Measurements from ENCODE around the gene ZBTB3. TPM values are rescaled to one million over a fixed set of nuclear protein-coding genes. Genes with fewer than 3 reads are reported as not detected.

ZBTB3 gene
- total RNA-seq (8.0 TPM), polyA plus RNA-seq (ENCODE audit: insufficient read depth in 1 of 8, insufficient read length in 8 of 8, low replicate concordance in 1 of 8) (1 to 10 TPM; 3.4 to 5.6 (median 4.1) TPM)
- long read RNA-seq, donor 1 = 0 reads
- long read RNA-seq, donor 2 = 0 reads
- long read RNA-seq, donor 3, partial matches to known transcripts = 0 of 2 reads
- long read RNA-seq, donor 3, other reads (novel, unspliced or antisense) = 0 of 2 reads
- long read RNA-seq, donor 4, partial matches to known transcripts = 0 of 1 reads
- long read RNA-seq, donor 4, other reads (novel, unspliced or antisense) = 0 of 1 reads
- long read RNA-seq, donor 5, transcript ZBTB3-201 (2 exons, 2,978 nt) = major isoform, 5 of 5 reads
- long read RNA-seq, donor 5, partial matches to known transcripts = 0 of 5 reads
- long read RNA-seq, donor 5, other reads (novel, unspliced or antisense) = 0 of 5 reads
- long read RNA-seq, donor 6, partial matches to known transcripts = 0 of 1 reads
- long read RNA-seq, donor 6, other reads (novel, unspliced or antisense) = 0 of 1 reads
- long read RNA-seq, donor 7, partial matches to known transcripts = 0 of 2 reads
- long read RNA-seq, donor 7, other reads (novel, unspliced or antisense) = 0 of 2 reads
- long read RNA-seq, donor 8, partial matches to known transcripts = 168 of 170 reads
- long read RNA-seq, donor 8, other reads (novel, unspliced or antisense) = 0 of 170 reads
- long read RNA-seq, donor 9, partial matches to known transcripts = 0 of 3 reads
- long read RNA-seq, donor 9, other reads (novel, unspliced or antisense) = 0 of 3 reads
- long read RNA-seq, donor 10 = 0 reads
- long read RNA-seq, donor 11, partial matches to known transcripts = 0 of 2 reads
- long read RNA-seq, donor 11, other reads (novel, unspliced or antisense) = 0 of 2 reads

GRCh38 chr11:62753736-62754603, at the start of gene ZBTB3:
ZBTB3 (minus strand) TSS chr11:62754160; CDS start chr11:62753664, 496 bp downstream.
- 0% methylated on average over 45 of the region's 47 CpGs for WGBS (ENCODE audit: insufficient coverage)
- Histone ChIP-seq H3K4me1 (ENCODE audit: control insufficient read depth, insufficient read depth, low read length) (peaks cover 15% of the 10 kb centered on the region), H3K27ac (ENCODE audit: low read length) (peak within 1 kb of the TSS; percentile 96), H3K27me3 (ENCODE audit: control insufficient read depth, insufficient read depth, low read length) (no peaks in the 10 kb centered on the region), H3K9me3 (replicated peaks; ENCODE audit: control insufficient read depth, low read depth, low read length) (no peaks in the 10 kb centered on the region), H3K4me3 (ENCODE audit: low read length) (peak within 1 kb of the TSS; percentile 88), H3K36me3 (ENCODE audit: control insufficient read depth, insufficient read depth, low read length) (peaks cover 23% of the 10 kb centered on the region)
- peak; percentile 100 for DNase-seq

GRCh38 chr11:62801071-62801470, 47.1 kb upstream of the ZBTB3 start:
- DNase-seq = no peak
- Histone ChIP-seq H3K4me1 (ENCODE audit: control insufficient read depth, insufficient read depth, low read length) (peaks cover 19% of the 10 kb centered on the region), H3K27me3 (ENCODE audit: control insufficient read depth, insufficient read depth, low read length) (no peaks in the 10 kb centered on the region), H3K4me3 (ENCODE audit: low read length) (no peak overlapping the region), H3K36me3 (ENCODE audit: control insufficient read depth, insufficient read depth, low read length) (peaks cover 70% of the 10 kb centered on the region), H3K9me3 (replicated peaks; ENCODE audit: control insufficient read depth, low read depth, low read length) (no peaks in the 10 kb centered on the region), H3K27ac (ENCODE audit: low read length) (no peak overlapping the region)
- no CpG with 5 or more reads among the region's 4 CpGs for WGBS (ENCODE audit: insufficient coverage)

GRCh38 chr11:62799486-62799885, 45.5 kb upstream of the ZBTB3 start:
- no peak overlapping the region for H3K27ac ChIP-seq (ENCODE audit: low read length)

DNA sequence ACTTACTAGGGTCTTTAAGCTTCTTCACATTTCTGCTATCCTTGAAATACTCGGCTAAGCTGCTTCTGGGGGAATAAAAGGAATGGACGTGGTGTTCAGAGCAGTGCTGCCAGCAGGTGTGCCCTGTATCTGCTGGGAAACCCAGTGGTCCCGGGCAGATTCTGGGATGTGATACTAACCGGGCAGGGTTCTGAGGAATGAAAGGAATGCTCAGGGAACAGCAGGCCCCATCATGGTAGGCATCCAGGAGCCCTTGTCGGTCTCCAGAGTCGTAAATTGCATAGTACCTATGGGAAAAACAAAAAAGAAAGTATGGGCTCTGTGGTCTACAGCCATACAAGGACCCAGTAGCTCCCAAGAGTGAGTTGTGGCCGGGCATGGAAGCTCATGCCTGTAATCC, 42.3 kb upstream of the ZBTB3 start:
- H3K4me3 ChIP-seq (ENCODE audit: low read length) = no peak overlapping the region
- peaks cover 6% of the 10 kb centered on the region for H3K4me1 ChIP-seq (ENCODE audit: control insufficient read depth, insufficient read depth, low read length)
- WGBS (ENCODE audit: insufficient coverage) = 81% methylated on average over 5 of the region's 7 CpGs
- no peak overlapping the region for H3K27ac ChIP-seq (ENCODE audit: low read length)
- DNase-seq = no peak
- no peaks in the 10 kb centered on the region for H3K27me3 ChIP-seq (ENCODE audit: control insufficient read depth, insufficient read depth, low read length)
- no peaks in the 10 kb centered on the region for H3K9me3 ChIP-seq (replicated peaks; ENCODE audit: control insufficient read depth, low read depth, low read length)
- peaks cover 77% of the 10 kb centered on the region for H3K36me3 ChIP-seq (ENCODE audit: control insufficient read depth, insufficient read depth, low read length)

More at GRCh38 chr11:62799486-62799885, 45.5 kb upstream of the ZBTB3 start:
- DNase-seq = no peak
- Histone ChIP-seq H3K27me3 (ENCODE audit: control insufficient read depth, insufficient read depth, low read length) (no peaks in the 10 kb centered on the region), H3K9me3 (replicated peaks; ENCODE audit: control insufficient read depth, low read depth, low read length) (no peaks in the 10 kb centered on the region), H3K4me1 (ENCODE audit: control insufficient read depth, insufficient read depth, low read length) (peaks cover 12% of the 10 kb centered on the region), H3K36me3 (ENCODE audit: control insufficient read depth, insufficient read depth, low read length) (peaks cover 83% of the 10 kb centered on the region), H3K4me3 (ENCODE audit: low read length) (no peak overlapping the region)
- WGBS (ENCODE audit: insufficient coverage) = 85% methylated on average over 10 of the region's 10 CpGs

GRCh38 chr11:62794201-62794775, 40.3 kb upstream of the ZBTB3 start:
- no peak overlapping the region for H3K4me3 ChIP-seq (ENCODE audit: low read length)
- DNase-seq = no peak
- WGBS (ENCODE audit: insufficient coverage) = 100% methylated on average over 6 of the region's 8 CpGs
- no peaks in the 10 kb centered on the region for H3K27me3 ChIP-seq (ENCODE audit: control insufficient read depth, insufficient read depth, low read length)
- no peaks in the 10 kb centered on the region for H3K9me3 ChIP-seq (replicated peaks; ENCODE audit: control insufficient read depth, low read depth, low read length)
- no peak overlapping the region for H3K27ac ChIP-seq (ENCODE audit: low read length)
- peaks cover 18% of the 10 kb centered on the region for H3K4me1 ChIP-seq (ENCODE audit: control insufficient read depth, insufficient read depth, low read length)
- H3K36me3 ChIP-seq (ENCODE audit: control insufficient read depth, insufficient read depth, low read length) = peaks cover 71% of the 10 kb centered on the region

DNA sequence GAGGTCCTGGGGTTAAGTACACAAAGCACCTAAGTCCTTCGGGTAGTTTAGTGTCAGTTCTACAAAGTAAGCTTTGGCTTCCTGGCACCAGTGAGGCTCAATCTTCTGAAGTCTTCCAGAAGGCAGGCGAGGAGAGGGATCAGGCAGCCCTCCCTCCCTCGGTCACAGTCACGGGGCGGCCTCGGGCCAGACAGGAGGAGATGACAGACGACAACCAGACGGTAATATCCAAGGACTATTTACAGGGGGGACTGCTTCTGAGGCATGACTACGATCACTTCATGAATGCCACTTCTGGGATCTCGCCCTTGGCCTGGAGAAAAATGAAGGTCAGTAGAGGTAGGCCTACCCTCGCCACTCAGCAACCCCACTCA, 38.2 kb upstream of the ZBTB3 start:
- Histone ChIP-seq H3K27ac (ENCODE audit: low read length) (peak overlapping the region; percentile 76), H3K36me3 (ENCODE audit: control insufficient read depth, insufficient read depth, low read length) (peaks cover 62% of the 10 kb centered on the region), H3K27me3 (ENCODE audit: control insufficient read depth, insufficient read depth, low read length) (no peaks in the 10 kb centered on the region), H3K4me3 (ENCODE audit: low read length) (peak overlapping the region; percentile 95), H3K9me3 (replicated peaks; ENCODE audit: control insufficient read depth, low read depth, low read length) (no peaks in the 10 kb centered on the region), H3K4me1 (ENCODE audit: control insufficient read depth, insufficient read depth, low read length) (peaks cover 27% of the 10 kb centered on the region)
- 17% methylated on average over 5 of the region's 11 CpGs for WGBS (ENCODE audit: insufficient coverage)
- DNase-seq = no peak

DNA sequence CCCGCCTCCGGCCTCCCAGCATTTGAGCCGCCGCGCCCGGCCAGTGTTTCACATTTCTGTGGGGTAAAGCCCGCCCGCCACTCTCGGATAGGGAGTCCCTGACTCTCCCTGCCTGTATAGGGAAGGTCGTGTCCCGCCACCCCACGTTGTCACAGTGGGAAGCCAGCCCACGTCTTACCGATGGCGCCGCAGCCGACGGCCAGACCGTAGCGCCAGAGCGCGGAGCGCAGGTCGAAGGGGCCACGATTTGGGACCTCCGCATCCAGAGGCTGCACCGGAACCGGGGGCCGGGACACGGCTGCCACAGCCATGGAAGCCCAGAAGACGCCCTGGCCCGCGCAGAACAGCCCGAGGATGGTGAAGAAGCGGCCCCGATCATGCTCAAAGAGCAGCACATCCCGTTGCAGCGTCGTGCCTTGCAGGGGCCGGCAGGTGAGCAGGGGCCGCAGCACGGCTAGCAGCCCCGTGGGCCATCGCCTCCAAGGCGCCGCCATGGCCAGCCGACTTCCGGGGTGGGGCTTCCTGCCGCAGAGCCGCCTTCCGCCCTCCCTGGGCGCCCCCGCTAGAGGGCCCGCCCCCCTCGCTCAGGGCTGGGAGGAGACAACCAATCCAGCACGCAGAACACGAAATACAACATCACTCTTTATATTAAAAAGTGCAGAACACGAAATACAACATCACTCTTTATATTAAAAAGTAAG, 37.7 kb upstream of the ZBTB3 start, which contains the start of gene TMEM223:
Gene TMEM223, minus strand, starts transcription at position 506 of the 701 bp plus-strand sequence. Its CDS starts 12 bp downstream, at position 494.
- Histone ChIP-seq H3K9me3 (replicated peaks; ENCODE audit: control insufficient read depth, low read depth, low read length) (no peaks in the 10 kb centered on the region), H3K4me1 (ENCODE audit: control insufficient read depth, insufficient read depth, low read length) (peaks cover 27% of the 10 kb centered on the region), H3K27me3 (ENCODE audit: control insufficient read depth, insufficient read depth, low read length) (no peaks in the 10 kb centered on the region), H3K36me3 (ENCODE audit: control insufficient read depth, insufficient read depth, low read length) (peaks cover 56% of the 10 kb centered on the region), H3K27ac (ENCODE audit: low read length) (peak within 1 kb of the TSS; percentile 80), H3K4me3 (ENCODE audit: low read length) (peak within 1 kb of the TSS; percentile 95)
- DNase-seq = peak; percentile 95
- WGBS (ENCODE audit: insufficient coverage) = under 1% methylated on average over 51 of the region's 58 CpGs

GRCh38 chr11:62789576-62789975, 35.6 kb upstream of the ZBTB3 start:
- WGBS (ENCODE audit: insufficient coverage) = 80% methylated on average over 1 of the region's 3 CpGs
- DNase-seq = no peak
- Histone ChIP-seq H3K27me3 (ENCODE audit: control insufficient read depth, insufficient read depth, low read length) (no peaks in the 10 kb centered on the region), H3K4me3 (ENCODE audit: low read length) (no peak overlapping the region), H3K27ac (ENCODE audit: low read length) (no peak overlapping the region), H3K36me3 (ENCODE audit: control insufficient read depth, insufficient read depth, low read length) (peaks cover 41% of the 10 kb centered on the region), H3K4me1 (ENCODE audit: control insufficient read depth, insufficient read depth, low read length) (peaks cover 33% of the 10 kb centered on the region), H3K9me3 (replicated peaks; ENCODE audit: control insufficient read depth, low read depth, low read length) (no peaks in the 10 kb centered on the region)

- Histone ChIP-seq H3K27me3 (ENCODE audit: control insufficient read depth, insufficient read depth, low read length) (no peaks in the 10 kb centered on the region), H3K4me3 (ENCODE audit: low read length) (no peak overlapping the region), H3K9me3 (replicated peaks; ENCODE audit: control insufficient read depth, low read depth, low read length) (no peaks in the 10 kb centered on the region), H3K4me1 (ENCODE audit: control insufficient read depth, insufficient read depth, low read length) (peaks cover 33% of the 10 kb centered on the region), H3K36me3 (ENCODE audit: control insufficient read depth, insufficient read depth, low read length) (peaks cover 36% of the 10 kb centered on the region), H3K27ac (ENCODE audit: low read length) (no peak overlapping the region)
- WGBS (ENCODE audit: insufficient coverage) = 88% methylated on average over 3 of the region's 5 CpGs
- DNase-seq = no peak
Measured at GRCh38 chr11:62788991-62789390, 35.0 kb upstream of the ZBTB3 start.

All from muscle of leg (tissue), 16 donors.